ENCODE data around the gene CACNA1I. TPM values are rescaled to one million over a fixed set of nuclear protein-coding genes. Genes with fewer than 3 reads are reported as not detected.

CACNA1I gene
- total RNA-seq, 1 donor from 2014 or later: not detected

DNA sequence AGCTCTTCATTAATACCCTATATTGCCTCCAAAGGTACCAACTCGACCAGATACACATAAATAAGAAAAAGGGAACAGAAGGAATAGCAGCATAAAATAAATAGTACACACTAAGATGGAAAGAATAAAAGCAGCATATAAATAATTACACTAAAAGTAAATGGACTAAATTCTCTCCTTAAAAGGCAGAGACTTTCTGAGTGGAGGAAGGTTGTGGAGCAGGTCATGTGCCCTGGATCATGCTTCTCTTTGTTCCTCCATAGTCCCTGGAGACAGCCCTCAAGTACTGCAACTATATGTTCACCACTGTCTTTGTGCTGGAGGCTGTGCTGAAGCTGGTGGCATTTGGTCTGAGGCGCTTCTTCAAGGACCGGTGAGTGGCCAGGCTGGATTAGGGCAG, 101.4 kb downstream of the CACNA1I start:
- DNase-seq: no peak

GRCh38 chr22:39674536-39674935, 104.0 kb downstream of the CACNA1I start:
- DNase-seq: no peak

GRCh38 chr22:39675947-39676346, 105.4 kb downstream of the CACNA1I start:
- no peak for DNase-seq

DNA sequence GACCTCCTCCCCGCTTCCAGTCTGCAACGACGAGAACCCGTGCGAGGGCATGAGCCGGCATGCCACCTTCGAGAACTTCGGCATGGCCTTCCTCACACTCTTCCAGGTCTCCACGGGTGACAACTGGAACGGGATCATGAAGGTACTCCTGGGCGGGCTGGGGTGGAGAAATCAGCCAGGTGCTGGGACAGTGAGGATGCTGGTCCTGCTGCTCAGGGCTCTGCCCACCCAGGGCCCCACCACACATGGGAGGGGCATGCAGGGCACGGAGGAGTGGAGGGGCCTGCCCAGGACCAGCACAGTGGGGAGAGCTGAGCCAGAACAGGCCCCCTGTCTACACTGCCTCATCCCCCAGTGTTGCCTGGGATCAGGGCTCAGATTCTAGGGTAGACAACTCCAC, 107.4 kb downstream of the CACNA1I start:
- DNase-seq: no peak

GRCh38 chr22:39678862-39679490, 108.4 kb downstream of the CACNA1I start:
- DNase-seq: no peak

DNA sequence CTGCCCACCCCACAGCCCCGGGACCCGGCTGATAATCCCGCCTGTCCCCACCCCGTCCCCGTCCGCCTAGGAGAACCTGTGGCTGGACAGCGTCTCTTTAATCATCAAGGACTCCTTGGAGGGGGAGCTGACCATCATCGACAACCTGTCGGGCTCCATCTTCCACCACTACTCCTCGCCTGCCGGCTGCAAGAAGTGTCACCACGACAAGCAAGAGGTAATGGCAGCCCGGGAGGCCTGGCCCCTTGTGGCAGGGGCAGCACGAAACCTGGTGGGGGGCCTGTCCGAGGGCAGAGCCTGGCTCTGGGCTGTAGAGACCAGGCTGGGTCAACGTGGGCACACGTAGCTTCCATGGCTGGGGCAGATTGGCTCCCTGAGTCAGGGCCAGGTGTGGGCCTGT, 109.1 kb downstream of the CACNA1I start:
- no peak for DNase-seq

- no peak for DNase-seq
Observed at GRCh38 chr22:39680486-39680885, 109.9 kb downstream of the CACNA1I start.

GRCh38 chr22:39681038-39681861, 110.7 kb downstream of the CACNA1I start:
- DNase-seq: no peak

GRCh38 chr22:39682994-39683393, 112.4 kb downstream of the CACNA1I start:
- no peak for DNase-seq

DNA sequence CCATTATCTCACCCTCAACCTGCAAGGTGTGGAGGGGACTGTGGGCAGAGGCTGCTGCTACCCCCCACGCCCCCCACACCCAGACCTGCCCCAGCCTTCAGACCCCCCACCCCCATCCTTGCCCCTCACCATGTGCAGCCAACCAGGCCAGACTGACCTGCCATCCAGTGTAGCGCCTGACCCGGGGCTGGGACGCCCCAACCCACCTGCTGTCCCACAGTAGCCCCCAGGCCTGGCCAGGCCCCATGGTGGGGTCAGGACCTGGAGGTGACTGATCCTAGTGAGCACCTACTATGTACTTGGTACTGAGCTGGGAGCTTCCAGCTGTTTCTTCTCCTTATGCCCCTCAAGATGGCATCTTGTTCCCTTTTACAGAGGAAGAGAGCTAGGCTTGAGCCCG, 113.1 kb downstream of the CACNA1I start:
- DNase-seq: no peak

DNA sequence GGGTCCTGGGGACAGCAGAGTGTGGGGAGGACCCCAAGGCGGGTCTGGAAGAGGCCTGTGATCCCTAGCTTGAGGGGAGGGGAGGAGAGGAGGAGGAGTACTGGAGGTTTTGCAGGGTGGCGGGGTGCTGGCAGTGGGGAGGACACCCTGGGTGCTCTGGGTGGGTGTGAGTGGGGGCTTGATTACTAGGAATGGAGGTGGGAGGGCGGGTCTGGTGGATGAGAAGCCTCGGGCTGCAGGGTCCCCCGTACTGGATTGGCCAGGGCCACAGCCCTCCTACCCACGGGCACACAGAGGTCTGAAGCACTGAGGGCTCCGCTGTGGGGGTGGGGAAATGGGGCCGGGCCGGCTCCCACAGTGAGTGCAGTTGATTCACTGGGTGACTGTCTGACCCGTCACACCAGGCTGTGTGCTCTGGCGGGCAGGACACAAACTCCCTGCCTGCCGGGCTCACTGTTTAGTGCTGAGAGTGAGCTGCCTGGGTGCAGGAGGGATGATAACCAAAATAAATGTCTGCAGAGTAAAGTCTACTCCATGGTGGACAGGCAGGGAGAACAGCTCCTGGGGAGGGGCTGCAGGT, 114.2 kb downstream of the CACNA1I start:
- DNase-seq: no peak

DNA sequence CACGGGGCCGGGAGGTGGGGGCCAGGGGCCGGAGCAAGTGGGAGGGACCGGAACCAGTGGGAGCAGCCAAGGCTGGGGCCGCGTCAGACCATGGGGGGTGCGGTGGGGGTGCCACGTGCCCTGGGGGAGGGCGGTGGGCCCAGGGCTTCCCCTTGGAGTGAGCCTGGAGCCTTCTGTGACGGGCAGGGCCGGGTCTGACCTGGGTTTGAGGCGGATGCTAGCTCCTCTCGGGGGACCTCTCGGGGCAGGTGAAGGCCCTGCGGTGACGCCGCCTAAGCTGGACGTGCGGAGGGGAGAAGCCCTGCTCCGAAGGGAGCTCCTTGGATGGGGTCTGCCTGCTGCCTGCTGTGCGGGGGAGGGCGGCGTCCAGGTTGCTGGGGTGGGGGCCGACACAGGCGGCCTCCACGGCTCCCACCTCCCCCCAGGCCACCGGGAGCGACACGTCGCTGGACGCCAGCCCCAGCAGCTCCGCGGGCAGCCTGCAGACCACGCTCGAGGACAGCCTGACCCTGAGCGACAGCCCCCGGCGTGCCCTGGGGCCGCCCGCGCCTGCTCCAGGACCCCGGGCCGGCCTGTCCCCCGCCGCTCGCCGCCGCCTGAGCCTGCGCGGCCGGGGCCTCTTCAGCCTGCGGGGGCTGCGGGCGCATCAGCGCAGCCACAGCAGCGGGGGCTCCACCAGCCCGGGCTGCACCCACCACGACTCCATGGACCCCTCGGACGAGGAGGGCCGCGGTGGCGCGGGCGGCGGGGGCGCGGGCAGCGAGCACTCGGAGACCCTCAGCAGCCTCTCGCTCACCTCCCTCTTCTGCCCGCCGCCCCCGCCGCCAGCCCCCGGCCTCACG, 115.0 kb downstream of the CACNA1I start:
- DNase-seq: no peak

DNA sequence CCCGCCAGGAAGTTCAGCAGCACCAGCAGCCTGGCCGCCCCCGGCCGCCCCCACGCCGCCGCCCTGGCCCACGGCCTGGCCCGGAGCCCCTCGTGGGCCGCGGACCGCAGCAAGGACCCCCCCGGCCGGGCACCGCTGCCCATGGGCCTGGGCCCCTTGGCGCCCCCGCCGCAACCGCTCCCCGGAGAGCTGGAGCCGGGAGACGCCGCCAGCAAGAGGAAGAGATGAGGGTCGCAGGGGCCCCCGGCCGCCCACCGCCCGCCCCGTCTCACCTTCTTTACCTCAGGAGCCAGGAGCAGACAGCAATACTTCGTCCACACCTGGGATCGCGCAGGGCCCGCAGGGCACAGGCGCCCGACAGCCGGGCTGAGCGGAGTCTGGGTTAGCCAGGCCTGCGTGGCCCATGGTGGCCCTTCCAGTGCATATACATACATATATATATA, 115.6 kb downstream of the CACNA1I start:
- DNase-seq: no peak

DNA sequence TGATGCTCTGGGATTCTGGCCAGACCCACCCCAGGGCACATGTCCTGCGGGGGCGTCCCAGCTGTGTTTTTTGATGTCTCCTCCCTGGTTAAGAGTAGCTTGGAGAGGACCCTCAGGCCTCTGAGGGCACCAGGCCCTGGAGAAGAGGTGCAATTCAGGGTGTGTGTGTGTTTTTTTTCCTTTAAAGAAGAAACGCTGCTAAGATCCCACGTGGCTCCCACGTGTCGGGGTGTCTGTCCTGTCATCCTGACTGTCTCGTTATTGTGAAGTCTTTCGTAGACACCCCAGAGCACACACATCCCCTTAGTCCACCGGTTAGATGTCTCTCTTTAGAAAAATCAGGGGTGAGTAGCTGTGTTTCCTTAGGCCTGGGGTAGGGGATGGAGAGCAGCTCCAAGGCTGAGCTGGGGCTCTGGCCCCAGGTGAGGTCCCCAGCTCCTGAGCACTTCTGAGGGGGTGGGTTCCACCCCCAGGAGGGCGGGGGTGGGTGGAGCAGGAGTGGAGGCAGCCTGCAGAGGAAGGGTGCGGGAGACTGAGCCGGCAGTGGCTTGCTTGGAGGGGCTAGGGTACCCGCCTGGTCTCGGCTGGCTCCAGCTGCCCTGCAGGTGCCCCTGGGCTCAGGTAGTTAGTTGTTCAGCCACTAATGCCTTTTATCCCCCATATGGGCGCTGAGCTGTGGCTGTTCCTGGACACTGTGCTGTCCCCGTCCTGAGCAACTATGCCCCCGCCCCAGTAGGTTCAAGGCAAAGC, 116.4 kb downstream of the CACNA1I start:
- no peak for DNase-seq

GRCh38 chr22:39688186-39688785, 117.7 kb downstream of the CACNA1I start:
- no peak for DNase-seq

- no peak for DNase-seq
Observed at GRCh38 chr22:39689421-39689820, 118.9 kb downstream of the CACNA1I start.

DNA sequence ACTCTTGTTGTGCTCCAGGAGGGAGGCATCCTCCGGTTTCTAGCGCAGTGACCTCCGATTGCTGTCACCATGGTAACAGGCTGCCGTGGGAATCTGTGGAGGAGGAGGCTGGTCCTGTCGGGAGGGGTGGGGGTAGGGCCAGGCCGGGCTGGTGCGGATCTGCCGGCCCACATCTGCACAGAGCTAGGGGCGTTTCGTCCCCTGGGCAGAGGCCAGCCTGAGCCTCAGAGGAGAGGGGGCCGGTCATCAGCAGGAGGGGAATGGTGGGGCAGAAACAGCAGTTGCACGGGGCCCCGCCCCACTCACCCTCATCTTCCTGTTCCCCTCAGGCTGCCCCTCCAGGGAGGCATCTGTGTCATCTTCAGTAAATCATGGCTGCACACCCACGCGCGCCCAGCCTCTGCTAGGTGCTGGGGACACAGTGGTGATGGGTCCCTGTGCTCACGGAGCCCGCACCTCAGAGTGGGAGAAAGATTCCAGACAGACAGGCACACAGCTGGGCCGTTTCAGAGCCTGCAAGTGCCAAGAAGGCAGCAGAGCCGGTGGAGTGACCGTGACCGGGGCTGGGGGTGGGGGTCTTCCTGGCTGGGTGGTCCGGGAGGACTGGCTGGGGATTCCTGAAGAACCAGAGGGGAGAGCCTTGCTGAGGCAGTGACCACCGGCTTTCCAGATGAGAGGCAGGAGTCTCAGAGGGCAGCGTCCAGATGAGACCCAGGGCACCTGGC, 120.5 kb downstream of the CACNA1I start:
- no peak for DNase-seq

DNA sequence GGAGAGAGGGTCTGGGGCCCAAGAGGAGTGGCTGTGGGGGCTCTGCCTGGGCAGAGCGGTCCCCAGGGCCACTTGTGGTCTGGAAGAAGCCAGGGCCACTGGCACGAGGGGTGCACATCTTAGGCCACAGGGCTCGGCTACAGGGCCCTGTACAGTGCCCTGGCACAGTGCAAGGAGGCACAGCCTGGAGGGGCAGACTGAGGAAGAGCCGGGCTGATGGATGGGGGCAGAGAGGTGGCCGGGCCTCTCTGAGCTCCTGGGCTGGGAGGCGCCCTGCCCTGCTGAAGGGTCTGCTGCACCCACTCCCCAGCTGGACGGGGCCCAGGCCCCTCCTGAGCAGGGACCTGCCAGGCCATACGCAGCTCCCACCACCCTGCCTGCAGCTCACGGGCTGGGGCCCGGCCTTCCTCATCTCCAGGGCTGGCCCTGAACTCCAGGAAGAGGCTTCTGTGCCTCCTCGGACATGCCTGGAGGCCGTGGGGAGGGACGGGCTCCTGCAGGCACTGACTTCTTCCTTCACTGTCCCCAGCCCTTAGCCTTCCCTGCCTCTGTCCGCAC, 123.5 kb downstream of the CACNA1I start:
- DNase-seq: no peak

- DNase-seq: no peak
Observed at GRCh38 chr22:39697790-39698430, 127.4 kb downstream of the CACNA1I start.
